ENCODE measurements around the gene GLT1D1. TPM values are rescaled to one million over a fixed set of nuclear protein-coding genes. Genes with fewer than 3 reads are reported as not detected.

GLT1D1 gene
- total RNA-seq, 4 donors from 2014 or later: 0.26 to 3.6 (median 2.9) TPM; not detected in 1

GRCh38 chr12:128930606-128931005, 77.3 kb downstream of the GLT1D1 start:
- no peak overlapping the region for H3K27ac ChIP-seq
- no peak for DNase-seq
- H3K36me3 ChIP-seq: no peaks in the 10 kb centered on the region
- no peaks in the 10 kb centered on the region for H3K9me3 ChIP-seq
- H3K27me3 ChIP-seq: no peaks in the 10 kb centered on the region
- intact Hi-C loops (cut with DNase I; ENCODE audit: low total_unique reads): no loop called here
- no peaks in the 10 kb centered on the region for H3K4me1 ChIP-seq
- no peak for TF ChIP-seq CTCF (IDR thresholded peaks at IDR 0.05)
- no peak for TF ChIP-seq POLR2A (IDR thresholded peaks at IDR 0.05)
- no peak overlapping the region for H3K4me3 ChIP-seq

GRCh38 chr12:128932521-128932920, 79.2 kb downstream of the GLT1D1 start:
- Histone ChIP-seq H3K4me3 (no peak overlapping the region), H3K27me3 (no peaks in the 10 kb centered on the region), H3K36me3 (no peaks in the 10 kb centered on the region), H3K27ac (no peak overlapping the region), H3K4me1 (no peaks in the 10 kb centered on the region), H3K9me3 (no peaks in the 10 kb centered on the region)
- DNase-seq: no peak
- intact Hi-C loops (cut with DNase I; ENCODE audit: low total_unique reads): no loop called here
- TF ChIP-seq POLR2A (IDR thresholded peaks at IDR 0.05) (no peak), CTCF (IDR thresholded peaks at IDR 0.05) (no peak)

- TF ChIP-seq CTCF (IDR thresholded peaks at IDR 0.05) (no peak), POLR2A (IDR thresholded peaks at IDR 0.05) (no peak)
- H3K27ac ChIP-seq: no peak overlapping the region
- intact Hi-C loops (cut with DNase I; ENCODE audit: low total_unique reads): no loop called here
- H3K4me3 ChIP-seq: no peak overlapping the region
- no peaks in the 10 kb centered on the region for H3K36me3 ChIP-seq
- no peak for DNase-seq
- no peaks in the 10 kb centered on the region for H3K4me1 ChIP-seq
- no peaks in the 10 kb centered on the region for H3K27me3 ChIP-seq
- no peaks in the 10 kb centered on the region for H3K9me3 ChIP-seq
Measured at GRCh38 chr12:128933039-128933438, 79.8 kb downstream of the GLT1D1 start.

GRCh38 chr12:128933926-128934325, 80.6 kb downstream of the GLT1D1 start:
- H3K36me3 ChIP-seq: no peaks in the 10 kb centered on the region
- H3K4me1 ChIP-seq: no peaks in the 10 kb centered on the region
- H3K27me3 ChIP-seq: no peaks in the 10 kb centered on the region
- no peak for DNase-seq
- no peak overlapping the region for H3K4me3 ChIP-seq
- H3K27ac ChIP-seq: no peak overlapping the region
- no peak for TF ChIP-seq CTCF (IDR thresholded peaks at IDR 0.05)
- TF ChIP-seq POLR2A (IDR thresholded peaks at IDR 0.05): no peak
- intact Hi-C loops (cut with DNase I; ENCODE audit: low total_unique reads): no loop called here
- no peaks in the 10 kb centered on the region for H3K9me3 ChIP-seq

GRCh38 chr12:128938886-128939285, 85.6 kb downstream of the GLT1D1 start:
- no peaks in the 10 kb centered on the region for H3K9me3 ChIP-seq
- no peaks in the 10 kb centered on the region for H3K36me3 ChIP-seq
- DNase-seq: no peak
- no peaks in the 10 kb centered on the region for H3K4me1 ChIP-seq
- no peak overlapping the region for H3K27ac ChIP-seq
- no peaks in the 10 kb centered on the region for H3K27me3 ChIP-seq
- H3K4me3 ChIP-seq: no peak overlapping the region
- intact Hi-C loops (cut with DNase I; ENCODE audit: low total_unique reads): no loop called here
- TF ChIP-seq POLR2A (IDR thresholded peaks at IDR 0.05): no peak
- no peak for TF ChIP-seq CTCF (IDR thresholded peaks at IDR 0.05)

All from uterus (tissue), 4 donors.